Nasal cavity respiratory epithelium epithelial cell of viscerocranial mucosa (primary cell): ENCODE data around the gene BOC. TPM values are rescaled to one million over a fixed set of nuclear protein-coding genes. Genes with fewer than 3 reads are reported as not detected.

ENCODE experiments used
- total RNA-seq: library from RNA; depleted of rRNA; stranded (reverse); fragments of >200 nt; gene quantifications from 2 replicates; pipeline ENCODE4 v1.2.3, GENCODE V29; 2014

The BOC gene, protein sequence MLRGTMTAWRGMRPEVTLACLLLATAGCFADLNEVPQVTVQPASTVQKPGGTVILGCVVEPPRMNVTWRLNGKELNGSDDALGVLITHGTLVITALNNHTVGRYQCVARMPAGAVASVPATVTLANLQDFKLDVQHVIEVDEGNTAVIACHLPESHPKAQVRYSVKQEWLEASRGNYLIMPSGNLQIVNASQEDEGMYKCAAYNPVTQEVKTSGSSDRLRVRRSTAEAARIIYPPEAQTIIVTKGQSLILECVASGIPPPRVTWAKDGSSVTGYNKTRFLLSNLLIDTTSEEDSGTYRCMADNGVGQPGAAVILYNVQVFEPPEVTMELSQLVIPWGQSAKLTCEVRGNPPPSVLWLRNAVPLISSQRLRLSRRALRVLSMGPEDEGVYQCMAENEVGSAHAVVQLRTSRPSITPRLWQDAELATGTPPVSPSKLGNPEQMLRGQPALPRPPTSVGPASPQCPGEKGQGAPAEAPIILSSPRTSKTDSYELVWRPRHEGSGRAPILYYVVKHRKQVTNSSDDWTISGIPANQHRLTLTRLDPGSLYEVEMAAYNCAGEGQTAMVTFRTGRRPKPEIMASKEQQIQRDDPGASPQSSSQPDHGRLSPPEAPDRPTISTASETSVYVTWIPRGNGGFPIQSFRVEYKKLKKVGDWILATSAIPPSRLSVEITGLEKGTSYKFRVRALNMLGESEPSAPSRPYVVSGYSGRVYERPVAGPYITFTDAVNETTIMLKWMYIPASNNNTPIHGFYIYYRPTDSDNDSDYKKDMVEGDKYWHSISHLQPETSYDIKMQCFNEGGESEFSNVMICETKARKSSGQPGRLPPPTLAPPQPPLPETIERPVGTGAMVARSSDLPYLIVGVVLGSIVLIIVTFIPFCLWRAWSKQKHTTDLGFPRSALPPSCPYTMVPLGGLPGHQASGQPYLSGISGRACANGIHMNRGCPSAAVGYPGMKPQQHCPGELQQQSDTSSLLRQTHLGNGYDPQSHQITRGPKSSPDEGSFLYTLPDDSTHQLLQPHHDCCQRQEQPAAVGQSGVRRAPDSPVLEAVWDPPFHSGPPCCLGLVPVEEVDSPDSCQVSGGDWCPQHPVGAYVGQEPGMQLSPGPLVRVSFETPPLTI
- 0.34 and 1.1 TPM in 2 replicates for total RNA-seq

DNA sequence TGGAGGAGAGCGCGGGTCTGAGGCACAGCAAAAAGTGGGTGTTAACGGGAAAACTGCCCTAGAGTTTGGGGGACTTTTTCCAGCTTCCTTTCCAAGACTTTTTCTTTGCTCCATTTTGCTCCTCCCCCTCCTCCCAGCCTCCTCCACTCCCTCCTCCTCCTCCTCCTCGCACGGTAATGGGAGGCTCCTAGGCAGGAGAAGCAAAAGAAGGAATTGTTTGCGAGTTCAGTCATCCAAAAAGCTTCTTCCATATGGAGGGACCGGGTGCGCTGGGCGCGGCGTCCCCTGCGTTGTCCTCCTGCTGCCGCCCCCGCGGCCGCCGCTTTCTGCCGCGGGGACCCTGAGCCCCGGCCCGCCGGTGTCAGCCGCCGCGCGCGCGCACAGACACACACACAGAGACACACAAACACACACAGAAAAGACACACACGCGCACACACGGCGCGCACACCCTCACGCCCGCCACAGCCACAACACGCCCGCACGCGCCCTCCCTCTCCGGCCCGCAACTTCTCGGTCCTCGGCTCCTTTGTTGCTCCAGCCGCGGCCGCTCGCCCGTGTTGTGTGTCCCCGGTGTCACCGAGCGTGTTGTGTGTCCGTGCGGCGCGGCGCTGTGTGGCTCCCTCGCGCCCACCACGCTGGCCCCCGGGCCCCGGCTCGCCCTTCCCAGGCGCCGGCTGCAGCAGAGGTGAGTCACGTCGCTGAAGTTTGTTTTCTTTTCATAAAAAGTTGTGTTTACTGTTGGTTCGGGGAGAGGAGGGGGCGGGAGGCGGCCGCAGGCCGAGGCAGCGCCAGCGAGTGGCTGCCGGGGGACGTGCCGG is at the start of gene BOC:
Gene BOC (plus strand): TSS at position 228 of the 820 bp plus-strand sequence. CDS start 38,246 bp downstream, outside the sequence.

Other genes with a start within 250 kb of the BOC start
- under 0.01 and 0.07 TPM in 2 replicates for gene CD200R1, start 236.5 kb upstream of the BOC start, total RNA-seq
- gene GTPBP8, start 220.6 kb upstream of the BOC start, total RNA-seq: 29.0 and 30.8 TPM in 2 replicates
- 1.0 and 5.5 TPM in 2 replicates for gene CFAP44, start 229.9 kb downstream of the BOC start, total RNA-seq